Bronchial epithelial cell (primary cell): ENCODE data around the gene MGRN1. TPM values are rescaled to one million over a fixed set of nuclear protein-coding genes. Genes with fewer than 3 reads are reported as not detected.

ENCODE experiments used
- DNase-seq: peaks from one replicate; pipeline ENCODE4 v3.0.0-alpha.2; 2010; ENCODE audit warnings: low read depth
- FAIRE-seq: peaks from 2 replicates; lab custom pipeline; 2011; peaks lifted over from hg19 to GRCh38; lab: Jason Lieb, UNC
- H3K27me3 ChIP-seq: 2 replicates; pipeline ENCODE4 v1.5.1; 2011; ENCODE audit warnings: low read length; ENCODE audit not compliant: control insufficient read depth, insufficient read depth
- H3K36me3 ChIP-seq: 2 replicates; pipeline ENCODE4 v1.5.1; 2011; ENCODE audit warnings: low read length; ENCODE audit not compliant: control insufficient read depth, insufficient read depth
- H3K4me3 ChIP-seq: 2 replicates; pipeline ENCODE4 v1.5.1; 2011; ENCODE audit warnings: mild to moderate bottlenecking, low read depth, low read length, control low read depth
- CTCF ChIP-seq: IDR thresholded peaks from 2 replicates; pipeline ENCODE4 v1.5.1; 2011; ENCODE audit warnings: mild to moderate bottlenecking, moderate library complexity, low read length, control low read depth, inconsistent platforms; ENCODE audit not compliant: insufficient read depth, severe bottlenecking
- total RNA-seq: library from RNA; depleted of rRNA; stranded (reverse); fragments of >200 nt; gene quantifications from 2 replicates; pipeline ENCODE4 v1.2.1, GENCODE V29; 2014

MGRN1 gene
- total RNA-seq, 1 donor from 2014 or later: 6.1 TPM

DNA sequence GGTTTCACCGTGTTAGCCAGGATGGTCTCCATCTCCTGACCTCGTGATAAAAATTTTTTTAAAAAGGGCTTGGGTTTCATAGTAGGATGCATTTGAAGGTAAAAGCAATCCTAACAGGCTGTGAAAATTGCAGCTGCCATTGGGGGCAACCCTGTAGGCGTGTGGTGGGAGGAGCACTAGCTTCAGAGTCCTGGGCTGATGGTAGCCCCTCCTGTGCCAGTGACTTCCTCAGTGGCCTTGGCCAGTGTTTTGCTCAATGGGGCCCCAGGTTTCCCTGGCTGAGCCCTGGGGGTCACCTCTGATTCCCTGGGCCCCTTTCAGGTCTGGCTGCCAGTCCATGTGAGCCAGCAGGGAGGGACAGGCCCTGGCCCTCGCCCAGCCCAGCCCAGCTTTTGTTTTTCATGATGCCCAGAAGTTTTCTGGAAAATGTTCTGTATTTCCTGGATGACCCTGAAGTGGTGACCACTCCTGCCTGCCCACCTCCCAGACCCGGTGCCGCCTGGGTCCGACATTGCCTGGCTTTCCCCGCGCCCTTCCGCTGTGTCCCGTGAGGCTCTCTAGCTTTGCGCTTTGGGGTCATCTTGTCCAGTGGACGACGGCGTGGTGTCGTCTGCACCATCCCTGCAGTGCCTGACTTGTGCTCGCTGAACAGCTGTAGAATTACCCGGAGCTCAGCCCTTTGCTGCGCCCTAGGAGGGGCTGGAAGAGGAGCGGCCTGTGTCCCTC, 9.4 kb downstream of the MGRN1 start:
- Histone ChIP-seq H3K36me3 (peaks cover 10% of the 10 kb centered on the region), H3K27me3 (no peaks in the 10 kb centered on the region), H3K4me3 (no peak overlapping the region)
- no peak for TF ChIP-seq CTCF
- FAIRE-seq (no peak), DNase-seq (no peak)

DNA sequence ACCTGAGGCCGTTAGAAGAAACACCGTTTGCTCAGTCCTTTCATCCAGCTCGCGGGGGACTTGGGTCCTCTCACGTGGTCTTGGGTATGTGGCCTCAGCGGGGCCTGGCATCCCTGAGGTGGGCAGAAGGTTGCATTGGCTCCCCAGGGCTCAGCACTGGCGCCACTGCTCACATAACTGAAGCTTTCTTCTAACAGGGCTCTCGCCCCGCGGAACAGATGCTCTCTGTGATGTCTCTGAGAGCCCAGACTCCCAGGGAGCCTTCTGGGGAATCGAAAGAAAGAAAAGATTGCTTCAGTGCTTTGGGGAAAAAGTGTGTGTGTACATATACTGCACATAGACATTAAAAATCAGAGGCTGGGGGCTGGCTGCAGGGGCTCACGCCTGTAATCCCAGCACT, 10.1 kb downstream of the MGRN1 start:
- no peak for TF ChIP-seq CTCF
- Histone ChIP-seq H3K27me3 (no peaks in the 10 kb centered on the region), H3K36me3 (peaks cover 11% of the 10 kb centered on the region), H3K4me3 (no peak overlapping the region)
- DNase-seq (no peak), FAIRE-seq (no peak)

- Histone ChIP-seq H3K4me3 (no peak overlapping the region), H3K27me3 (no peaks in the 10 kb centered on the region), H3K36me3 (peaks cover 11% of the 10 kb centered on the region)
- no peak for TF ChIP-seq CTCF
- DNase-seq: no peak
- no peak for FAIRE-seq
Measured at GRCh38 chr16:4636196-4636595, 11.6 kb downstream of the MGRN1 start.

DNA sequence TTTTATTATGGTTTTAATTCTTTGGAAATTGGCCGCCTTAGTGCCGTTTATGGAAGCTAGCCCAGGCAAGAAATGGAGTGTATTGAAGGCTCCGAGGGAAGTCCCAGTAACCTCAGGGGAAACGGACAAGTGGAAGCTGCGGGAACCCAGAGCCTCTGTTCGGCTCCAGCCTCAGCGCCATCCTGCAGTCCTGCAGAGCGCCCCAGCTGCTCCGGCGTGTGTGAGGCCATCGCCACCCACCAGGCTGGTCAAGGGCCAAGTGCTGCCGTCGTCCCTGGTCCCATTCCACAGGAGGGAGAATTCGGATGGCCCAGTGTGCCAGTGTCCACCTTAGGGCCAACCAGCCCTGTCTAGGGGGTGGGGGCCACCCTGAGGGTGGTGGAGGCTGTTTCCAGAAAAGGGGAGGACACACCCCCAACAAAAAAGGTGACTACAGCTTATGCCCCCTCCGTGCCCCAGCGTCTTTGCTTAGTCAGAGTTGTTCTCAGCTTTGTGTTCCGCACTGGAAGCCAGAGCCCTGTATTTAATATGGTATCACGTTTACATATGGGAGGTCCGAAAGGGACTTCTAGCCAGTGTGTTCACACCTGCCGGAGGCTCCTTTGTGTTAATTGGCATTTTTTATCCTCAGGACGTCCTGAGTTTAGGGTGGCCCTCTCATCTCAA, 13.0 kb downstream of the MGRN1 start:
- DNase-seq: no peak
- no peak for FAIRE-seq
- H3K4me3 ChIP-seq: no peak overlapping the region
- no peaks in the 10 kb centered on the region for H3K27me3 ChIP-seq
- no peak for TF ChIP-seq CTCF
- peaks cover 11% of the 10 kb centered on the region for H3K36me3 ChIP-seq

DNA sequence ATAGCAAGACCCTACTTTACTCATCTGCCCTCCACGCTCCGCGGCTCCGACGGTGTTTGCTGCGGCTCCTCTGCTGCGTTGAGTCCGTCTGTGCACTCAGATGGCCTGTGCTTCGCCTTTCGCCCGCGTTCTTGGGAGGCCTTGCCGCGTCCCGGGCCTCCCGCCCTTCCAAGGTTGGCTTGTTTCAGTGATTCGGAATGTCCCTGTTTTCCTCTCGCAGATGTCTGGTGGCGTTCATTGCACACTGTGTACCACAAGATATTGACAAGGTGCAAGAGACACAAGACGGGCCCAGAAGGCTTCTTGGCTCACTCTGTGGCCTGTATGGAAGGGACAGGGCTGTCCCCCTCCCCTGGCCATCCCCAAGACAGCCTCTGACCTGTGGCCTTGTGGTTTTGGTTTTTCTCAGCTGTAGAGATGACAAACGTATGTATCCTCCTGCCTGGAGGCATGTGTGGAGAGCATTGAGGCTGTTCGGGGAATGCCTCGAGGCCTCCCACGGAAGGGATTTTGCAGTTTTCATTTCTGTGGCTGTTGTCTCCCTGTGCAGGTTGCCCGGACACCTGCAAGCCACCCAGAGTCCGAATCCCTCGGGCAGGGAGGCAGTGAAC, 15.4 kb downstream of the MGRN1 start:
- FAIRE-seq: no peak
- DNase-seq: no peak
- H3K4me3 ChIP-seq: no peak overlapping the region
- no peak for TF ChIP-seq CTCF
- no peaks in the 10 kb centered on the region for H3K27me3 ChIP-seq
- H3K36me3 ChIP-seq: peaks cover 7% of the 10 kb centered on the region
